HEK293T (cell line): ENCODE data around the gene ESYT1.
A peak's percentile ranks its signal among the peaks of the same experiment; 100 is the strongest.
"Not testable (repeated sequence)": the region's sequence is repeated elsewhere in the genome, so short reads cannot be mapped to it uniquely, and the experiment has no call there.

Source experiments
- CTCF ChIA-PET: fragments of 350-600 bp; formaldehyde crosslinking; extraction: SDS; loops from one replicate; lab custom pipeline; 2021; ENCODE audit warnings: antibody characterized with exemption, inconsistent platforms; lab: Yijun Ruan, JAX
- POLR2A ChIA-PET: fragments of 350-600 bp; formaldehyde crosslinking; extraction: SDS; loops from one replicate; lab custom pipeline; 2020; ENCODE audit warnings: antibody characterized with exemption, inconsistent platforms; lab: Yijun Ruan, JAX
- DNase-seq: peaks from one replicate; pipeline ENCODE4 v3.0.0; 2012; ENCODE audit warnings: mixed read lengths; ENCODE audit errors: extremely low spot score
- ARNT ChIP-seq: fragments of 450-650 bp; IDR thresholded peaks from 2 replicates; pipeline ENCODE4 v1.6.1; 2017; ENCODE audit warnings: mild to moderate bottlenecking
- BHLHE40 ChIP-seq: fragments of 450-650 bp; IDR thresholded peaks from 2 replicates; pipeline ENCODE4 v1.6.1; 2016; ENCODE audit warnings: mild to moderate bottlenecking, moderate library complexity, borderline replicate concordance
- CTBP1 ChIP-seq: fragments of 450-650 bp; IDR thresholded peaks from 2 replicates; pipeline ENCODE4 v1.6.1; 2016; ENCODE audit warnings: borderline replicate concordance
- ELF4 ChIP-seq: fragments of 450-650 bp; IDR thresholded peaks from 2 replicates; pipeline ENCODE4 v1.6.1; 2017; ENCODE audit warnings: antibody characterized with exemption
- FOXA1 ChIP-seq: fragments of 450-650 bp; IDR thresholded peaks from 2 replicates; pipeline ENCODE4 v1.6.1; 2016; ENCODE audit warnings: mild to moderate bottlenecking
- FOXK2 ChIP-seq: fragments of 450-650 bp; IDR thresholded peaks from 2 replicates; pipeline ENCODE4 v1.6.1; 2016; ENCODE audit warnings: mild to moderate bottlenecking
- FOXM1 ChIP-seq: fragments of 450-650 bp; IDR thresholded peaks from 2 replicates; pipeline ENCODE4 v1.6.1; 2017; ENCODE audit warnings: mild to moderate bottlenecking, borderline replicate concordance
- HDGF ChIP-seq: fragments of 450-650 bp; IDR thresholded peaks from 2 replicates; pipeline ENCODE4 v1.6.1; 2017; ENCODE audit warnings: antibody characterized with exemption, borderline replicate concordance
- L3MBTL2 ChIP-seq: fragments of 450-650 bp; conservative IDR thresholded peaks from 2 replicates; pipeline ENCODE4 v1.6.1; 2016; ENCODE audit warnings: mild to moderate bottlenecking
- LEF1 ChIP-seq: fragments of 450-650 bp; IDR thresholded peaks from 2 replicates; pipeline ENCODE4 v1.6.1; 2017; ENCODE audit warnings: mild to moderate bottlenecking, borderline replicate concordance
- NFRKB ChIP-seq: fragments of 450-650 bp; IDR thresholded peaks from 2 replicates; pipeline ENCODE4 v1.6.1; 2016; ENCODE audit warnings: mild to moderate bottlenecking, moderate library complexity
- SP1 ChIP-seq: fragments of 450-650 bp; IDR thresholded peaks from 2 replicates; pipeline ENCODE4 v1.6.1; 2017
- SUZ12 ChIP-seq: fragments of 450-650 bp; IDR thresholded peaks from 2 replicates; pipeline ENCODE4 v1.6.1; 2016; ENCODE audit warnings: mild to moderate bottlenecking
- TARDBP ChIP-seq: fragments of 450-650 bp; IDR thresholded peaks from 2 replicates; pipeline ENCODE4 v1.6.1; 2016
- ZNF384 ChIP-seq: fragments of 450-650 bp; IDR thresholded peaks from 2 replicates; pipeline ENCODE4 v1.6.1; 2016
- TF ChIP-seq, protein P1 (sequence below): fragments of 450-650 bp; IDR thresholded peaks from 2 replicates; pipeline ENCODE4 v1.6.1; 2016

The ESYT1 gene

DNA sequence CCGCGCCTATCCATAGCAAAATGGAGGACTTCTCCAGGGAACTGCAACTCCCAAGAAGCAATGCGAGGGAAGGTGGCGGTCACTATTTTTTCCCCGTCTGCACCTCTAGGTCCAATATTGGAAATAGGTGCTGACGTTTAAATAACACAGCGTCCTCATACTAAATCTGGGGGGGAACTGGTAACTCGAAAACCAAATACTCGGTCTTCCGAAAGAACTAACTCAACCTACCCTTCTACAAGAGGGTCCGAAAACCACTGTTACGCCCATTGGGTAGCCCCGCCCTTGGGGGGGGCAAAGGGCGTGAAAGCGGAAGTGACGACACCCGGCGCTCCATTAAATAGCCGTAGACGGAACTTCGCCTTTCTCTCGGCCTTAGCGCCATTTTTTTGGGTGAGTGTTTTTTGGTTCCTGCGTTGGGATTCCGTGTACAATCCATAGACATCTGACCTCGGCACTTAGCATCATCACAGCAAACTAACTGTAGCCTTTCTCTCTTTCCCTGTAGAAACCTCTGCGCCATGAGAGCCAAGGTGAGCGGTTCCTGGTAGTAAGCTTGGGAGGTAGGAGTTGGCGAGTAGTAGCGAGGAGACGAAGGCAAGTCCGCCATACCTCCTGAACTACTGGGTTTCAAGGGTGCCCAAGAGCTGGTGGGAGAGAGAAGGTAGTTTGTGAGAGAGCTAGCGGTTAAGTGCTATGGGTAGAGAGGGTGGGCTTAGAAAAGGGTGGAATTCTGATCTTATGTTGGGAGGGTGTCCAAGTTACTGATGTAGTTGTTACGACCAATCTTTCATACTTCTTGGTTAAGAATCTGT lies 11.6 kb upstream of the ESYT1 start, which contains the start of gene RPL41:
Gene RPL41, plus strand, starts transcription at position 367 of the 815 bp plus-strand sequence.
- TF ChIP-seq FOXK2 = no peak
- TF ChIP-seq HDGF = no peak
- TF ChIP-seq SP1 = no peak
- peak; percentile 98 for TF ChIP-seq NFRKB
- 0 out of 2 replicates have a peak, but pooled peaks have one; percentile 19 for TF ChIP-seq ARNT
- TF ChIP-seq CTBP1 = no peak
- no peak for TF ChIP-seq FOXA1
- TF ChIP-seq BHLHE40 = no peak
- TF ChIP-seq SUZ12 = no peak
- no peak for TF ChIP-seq LEF1
- peak; percentile 96 for TF ChIP-seq ELF4
- TF ChIP-seq, protein P1, sequence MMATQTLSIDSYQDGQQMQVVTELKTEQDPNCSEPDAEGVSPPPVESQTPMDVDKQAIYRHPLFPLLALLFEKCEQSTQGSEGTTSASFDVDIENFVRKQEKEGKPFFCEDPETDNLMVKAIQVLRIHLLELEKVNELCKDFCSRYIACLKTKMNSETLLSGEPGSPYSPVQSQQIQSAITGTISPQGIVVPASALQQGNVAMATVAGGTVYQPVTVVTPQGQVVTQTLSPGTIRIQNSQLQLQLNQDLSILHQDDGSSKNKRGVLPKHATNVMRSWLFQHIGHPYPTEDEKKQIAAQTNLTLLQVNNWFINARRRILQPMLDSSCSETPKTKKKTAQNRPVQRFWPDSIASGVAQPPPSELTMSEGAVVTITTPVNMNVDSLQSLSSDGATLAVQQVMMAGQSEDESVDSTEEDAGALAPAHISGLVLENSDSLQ = no peak
- TF ChIP-seq ZNF384 = no peak
- TF ChIP-seq TARDBP = no peak
- no peak for TF ChIP-seq FOXM1
- peak; percentile 73 for TF ChIP-seq L3MBTL2
- ChIA-PET CTCF (no interaction called here), POLR2A (interaction anchor here (0.6 to 5.9 kb wide), 24 partner anchors 9 to 1338 kb away, joined by 3 to 122 read pairs (median 5); partner anchors contain the start of genes ERBB3, ESYT1, INHBE and MYL6)
- DNase-seq = peak; percentile 75

DNA sequence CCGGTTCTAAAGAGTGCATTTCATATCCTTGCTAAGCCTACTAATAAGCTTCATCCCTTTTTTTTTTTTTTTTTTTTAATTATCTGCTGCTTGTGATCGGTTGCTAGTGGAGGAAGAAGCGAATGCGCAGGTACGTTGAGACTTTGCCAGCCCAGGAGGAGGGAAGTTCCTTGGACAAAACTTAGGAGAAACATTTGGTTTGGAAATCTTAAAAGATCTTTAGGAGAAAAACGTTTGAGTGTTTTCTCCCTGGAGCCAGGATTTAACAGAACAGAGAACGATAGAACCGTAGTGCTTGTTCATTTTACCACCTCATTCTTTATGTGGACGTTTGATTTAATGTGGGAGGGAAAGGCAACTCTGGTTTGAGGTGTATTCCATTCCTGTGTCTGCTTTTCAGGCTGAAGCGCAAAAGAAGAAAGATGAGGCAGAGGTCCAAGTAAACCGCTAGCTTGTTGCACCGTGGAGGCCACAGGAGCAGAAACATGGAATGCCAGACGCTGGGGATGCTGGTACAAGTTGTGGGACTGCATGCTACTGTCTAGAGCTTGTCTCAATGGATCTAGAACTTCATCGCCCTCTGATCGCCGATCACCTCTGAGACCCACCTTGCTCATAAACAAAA lies 10.9 kb upstream of the ESYT1 start:
- POLR2A ChIA-PET = interaction anchor here (0.6 to 5.9 kb wide), 30 partner anchors 9 to 1855 kb away, joined by 3 to 122 read pairs (median 4); partner anchors contain the start of genes CNPY2, ERBB3, ESYT1 and MYL6
- not testable (repeated sequence) for DNase-seq
- CTCF ChIA-PET = interaction anchor here (1.1 to 3.2 kb wide), 2 partner anchors 71 to 77 kb away, joined by 3 to 32 read pairs; partner anchors contain the start of gene SMARCC2

DNA sequence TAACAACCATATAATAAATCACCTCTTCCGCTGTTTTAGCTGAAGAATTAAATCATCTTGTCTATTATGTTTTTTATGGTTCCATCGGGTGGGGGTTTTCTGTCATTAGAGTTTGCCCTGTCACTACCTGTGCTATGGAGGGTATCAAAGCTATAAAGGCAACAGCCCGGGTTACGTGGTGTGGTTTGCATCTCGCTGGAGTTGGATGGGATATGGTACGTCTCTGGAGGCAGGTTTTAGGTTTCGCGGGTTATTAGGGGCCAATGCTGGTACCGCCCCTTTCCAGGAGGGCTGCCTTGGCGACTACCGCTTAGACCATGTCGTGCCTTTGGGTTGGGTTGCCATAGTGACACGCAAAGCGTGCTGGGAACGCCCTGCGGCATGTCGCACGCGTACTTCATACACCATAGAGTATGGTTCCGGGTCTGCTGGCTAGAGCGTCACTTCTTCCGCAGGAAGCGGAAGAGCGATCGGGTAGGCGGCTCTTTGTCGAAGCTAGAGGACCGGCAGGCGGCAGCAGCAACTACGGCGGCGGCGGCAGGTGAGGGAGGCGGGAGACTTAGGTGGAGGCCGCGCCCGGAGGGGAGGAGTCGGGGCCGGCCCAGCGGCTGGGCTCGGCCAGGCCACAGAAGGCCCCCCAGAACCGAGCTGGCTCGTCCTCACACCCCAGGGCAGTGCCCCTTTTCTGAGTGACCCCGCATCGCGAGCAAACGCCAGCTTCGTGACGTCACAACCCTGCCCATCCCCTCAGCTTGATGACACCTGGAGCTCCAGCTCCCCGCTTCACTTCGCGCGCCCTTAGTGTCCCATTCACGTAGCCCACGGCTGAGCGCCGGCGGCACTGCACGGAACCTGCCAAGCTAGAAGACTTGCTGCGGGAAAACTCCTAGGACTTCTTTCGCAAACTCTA lies 10.0 kb upstream of the ESYT1 start, which contains the start of gene ZC3H10:
Gene ZC3H10, plus strand, starts transcription at position 489 of the 910 bp plus-strand sequence. CDS start 2,297 bp downstream, outside the sequence.
- CTCF ChIA-PET = interaction anchor here (0.6 to 3.2 kb wide), 11 partner anchors 10 to 190 kb away, joined by 3 to 32 read pairs (median 5); partner anchors contain the start of genes ESYT1, PYM1, RNF41 and SMARCC2
- peak; percentile 92 for DNase-seq
- TF ChIP-seq L3MBTL2 (peak; percentile 78), ZNF384 (no peak), ARNT (peak; percentile 92), LEF1 (peak; percentile 21; the same call in 1 of the 2 replicates), SUZ12 (no peak), TARDBP (no peak), SP1 (no peak), CTBP1 (0 out of 2 replicates have a peak, but pooled peaks have one; percentile 7), HDGF (no peak), FOXM1 (no peak), ELF4 (peak; percentile 94), FOXA1 (no peak), FOXK2 (peak; percentile 69; the same call in 1 of the 2 replicates), NFRKB (0 out of 2 replicates have a peak, but pooled peaks have one; percentile 45), BHLHE40 (no peak)
- TF ChIP-seq, protein P1 = peak; percentile 53
- POLR2A ChIA-PET = interaction anchor here (0.6 to 5.9 kb wide), 43 partner anchors 8 to 1856 kb away, joined by 3 to 122 read pairs (median 3); partner anchors contain the start of genes ANKRD52, CNPY2, COQ10A and ERBB3

DNA sequence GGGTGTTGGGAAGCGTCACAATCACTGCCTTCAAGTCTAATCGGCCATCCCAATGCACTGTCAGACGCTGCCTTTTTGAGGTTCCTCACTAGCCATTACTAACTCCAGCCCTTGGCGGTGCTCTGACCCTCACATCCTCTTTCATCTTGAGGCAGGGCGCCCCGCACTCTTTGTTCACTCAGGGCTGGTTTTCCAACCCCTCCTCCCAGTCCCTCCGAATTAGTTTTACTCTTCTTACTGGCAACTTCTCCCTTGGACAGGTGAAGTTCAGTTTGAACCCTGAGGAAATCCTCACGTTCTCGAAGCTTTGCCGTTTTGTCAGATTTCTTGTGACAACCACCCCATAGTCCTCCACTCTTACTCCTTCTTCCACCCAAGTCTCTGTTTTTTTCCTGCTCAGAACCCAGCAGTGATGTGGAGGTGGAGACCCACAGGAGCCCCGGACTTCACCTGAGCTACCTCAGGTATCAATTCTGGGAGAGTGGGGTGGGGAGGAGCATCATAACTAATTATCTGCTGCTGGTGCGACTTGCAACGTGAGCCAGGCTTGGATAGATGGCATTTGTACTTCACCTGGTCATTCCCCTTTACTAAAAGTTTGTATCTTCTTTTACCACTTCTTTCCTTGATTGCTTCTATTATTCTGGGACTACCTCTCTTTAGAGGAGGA lies 9.2 kb upstream of the ESYT1 start:
- DNase-seq = no peak
- TF ChIP-seq L3MBTL2 (no peak), LEF1 (no peak), FOXM1 (no peak), BHLHE40 (no peak), ARNT (no peak), FOXK2 (no peak), TARDBP (no peak), NFRKB (no peak), ZNF384 (no peak), SUZ12 (no peak), CTBP1 (no peak), HDGF (no peak), ELF4 (no peak)
- TF ChIP-seq, protein P1 = no peak
- CTCF ChIA-PET = interaction anchor here (0.6 to 3.2 kb wide), 11 partner anchors 9 to 191 kb away, joined by 3 to 32 read pairs (median 5); partner anchors contain the start of genes ESYT1, PYM1, RNF41 and SMARCC2
- POLR2A ChIA-PET = interaction anchor here (0.6 to 5.9 kb wide), 31 partner anchors 8 to 619 kb away, joined by 3 to 122 read pairs (median 4); partner anchors contain the start of genes ANKRD52, COQ10A, ERBB3 and ESYT1
